Osteocyte (in vitro differentiated cells): ENCODE data around the gene RPS6KA1. TPM values are rescaled to one million over a fixed set of nuclear protein-coding genes. Genes with fewer than 3 reads are reported as not detected.

ENCODE experiments used
- DNase-seq: peaks from one replicate; pipeline ENCODE4 v3.0.0; 2021; ENCODE audit warnings: mixed read lengths; ENCODE audit not compliant: unreplicated experiment; ENCODE audit errors: extremely low spot score
- H3K27ac Mint-ChIP-seq: one replicate; pipeline ENCODE4 v1.8.0; 2021; ENCODE audit warnings: mild to moderate bottlenecking, mixed read lengths; ENCODE audit not compliant: unreplicated experiment
- H3K27me3 Mint-ChIP-seq: one replicate; pipeline ENCODE4 v1.8.0; 2021; ENCODE audit warnings: mixed read lengths; ENCODE audit not compliant: unreplicated experiment
- H3K36me3 Mint-ChIP-seq: one replicate; pipeline ENCODE4 v1.8.0; 2021; ENCODE audit warnings: mixed read lengths; ENCODE audit not compliant: unreplicated experiment
- H3K4me1 Mint-ChIP-seq: one replicate; pipeline ENCODE4 v1.8.0; 2021; ENCODE audit warnings: mixed read lengths; ENCODE audit not compliant: unreplicated experiment
- H3K4me3 Mint-ChIP-seq: one replicate; pipeline ENCODE4 v1.8.0; 2021; ENCODE audit warnings: mild to moderate bottlenecking, moderate library complexity, mixed read lengths; ENCODE audit not compliant: unreplicated experiment
- H3K9me3 Mint-ChIP-seq: one replicate; pipeline ENCODE4 v1.8.0; 2021; ENCODE audit warnings: mixed read lengths; ENCODE audit not compliant: unreplicated experiment
- CTCF ChIP-seq: fragments of 200-600 bp; sonication (generic); IDR thresholded peaks from 2 replicates; pipeline ENCODE4 v1.5.0; 2021; ENCODE audit warnings: antibody characterized with exemption, mild to moderate bottlenecking, moderate library complexity
- total RNA-seq: library from RNA; stranded (reverse); gene quantifications from 2 replicates; pipeline ENCODE4 v1.2.1, GENCODE V29; 2021

Gene RPS6KA1
- total RNA-seq, 1 donor from 2014 or later, result 4.4 TPM

- Mint-ChIP-seq H3K27me3 (no peaks in the 10 kb centered on the region), H3K36me3 (no peaks in the 10 kb centered on the region), H3K9me3 (no peaks in the 10 kb centered on the region), H3K27ac (no peak overlapping the region), H3K4me3 (no peak overlapping the region), H3K4me1 (peaks cover 13% of the 10 kb centered on the region)
- TF ChIP-seq CTCF, result no peak
- DNase-seq, result no peak
Observed at GRCh38 chr1:26552720-26553119, 23.2 kb downstream of the RPS6KA1 start.

GRCh38 chr1:26553942-26554682, 24.6 kb downstream of the RPS6KA1 start:
- no peaks in the 10 kb centered on the region for H3K36me3 Mint-ChIP-seq
- no peak overlapping the region for H3K4me3 Mint-ChIP-seq
- no peaks in the 10 kb centered on the region for H3K27me3 Mint-ChIP-seq
- H3K4me1 Mint-ChIP-seq, result peaks cover 13% of the 10 kb centered on the region
- no peak for TF ChIP-seq CTCF
- H3K27ac Mint-ChIP-seq, result no peak overlapping the region
- no peak for DNase-seq
- no peaks in the 10 kb centered on the region for H3K9me3 Mint-ChIP-seq

- DNase-seq, result no peak
- Mint-ChIP-seq H3K4me3 (no peak overlapping the region), H3K9me3 (no peaks in the 10 kb centered on the region), H3K36me3 (no peaks in the 10 kb centered on the region), H3K4me1 (peaks cover 13% of the 10 kb centered on the region), H3K27ac (no peak overlapping the region), H3K27me3 (no peaks in the 10 kb centered on the region)
- TF ChIP-seq CTCF, result no peak
Observed at GRCh38 chr1:26554781-26555180, 25.2 kb downstream of the RPS6KA1 start.

- no peak for TF ChIP-seq CTCF
- Mint-ChIP-seq H3K4me1 (peaks cover 13% of the 10 kb centered on the region), H3K4me3 (no peak overlapping the region), H3K36me3 (no peaks in the 10 kb centered on the region), H3K27me3 (no peaks in the 10 kb centered on the region), H3K9me3 (no peaks in the 10 kb centered on the region), H3K27ac (no peak overlapping the region)
- no peak for DNase-seq
Observed at GRCh38 chr1:26555550-26555981, 26.0 kb downstream of the RPS6KA1 start.

- TF ChIP-seq CTCF, result no peak
- Mint-ChIP-seq H3K9me3 (no peaks in the 10 kb centered on the region), H3K27me3 (no peaks in the 10 kb centered on the region), H3K36me3 (no peaks in the 10 kb centered on the region), H3K4me3 (no peak overlapping the region), H3K4me1 (peaks cover 13% of the 10 kb centered on the region), H3K27ac (no peak overlapping the region)
- no peak for DNase-seq
Observed at GRCh38 chr1:26556111-26556510, 26.6 kb downstream of the RPS6KA1 start.
